Kidney (tissue), 14 donors: ENCODE measurements around the gene CYGB. TPM values are rescaled to one million over a fixed set of nuclear protein-coding genes. Genes with fewer than 3 reads are reported as not detected.

Experiments used
- DNase-seq, 5 donors: peaks; one replicate each; pipeline ENCODE4 v3.0.0-alpha.2; 2013 to 2020
- FAIRE-seq: peaks from 2 replicates; lab custom pipeline; 2012; peaks lifted over from hg19 to GRCh38; lab: Jason Lieb, UNC
- H3K27ac ChIP-seq, 2 donors: one replicate each; pipeline ENCODE4 v1.7.0; 2013; ENCODE audit warnings: low read depth in 2 of 2, low read length in 2 of 2, inconsistent platforms in 1 of 2
- H3K27me3 ChIP-seq: one replicate; pipeline ENCODE4 v1.7.1; 2013; ENCODE audit warnings: low read length, inconsistent platforms; ENCODE audit not compliant: control insufficient read depth, insufficient read depth
- H3K36me3 ChIP-seq, 3 donors: one replicate each; pipeline versions ENCODE4 v1.7.0 to v1.7.1; 2013; ENCODE audit warnings: low read length in 3 of 3, control low read depth in 1 of 3, inconsistent platforms in 1 of 3; ENCODE audit not compliant: insufficient read depth in 3 of 3, control insufficient read depth in 2 of 3
- H3K4me1 ChIP-seq, 3 donors: one replicate each; pipeline versions ENCODE4 v1.7.0 to v1.7.1; 2013; ENCODE audit warnings: low read length in 3 of 3, inconsistent platforms in 1 of 3, low read depth in 1 of 3; ENCODE audit not compliant: control insufficient read depth in 2 of 3, insufficient read depth in 2 of 3
- H3K4me3 ChIP-seq, 3 donors: one replicate each; pipeline versions ENCODE4 v1.7.0 to v1.8.1; 2013; ENCODE audit warnings: low read length in 3 of 3, control low read depth in 1 of 3, inconsistent platforms in 1 of 3
- H3K9ac ChIP-seq, 3 donors: one replicate each; pipeline versions ENCODE4 v1.7.0 to v1.7.1; 2013; ENCODE audit warnings: low read length in 3 of 3, control low read depth in 1 of 3, inconsistent platforms in 1 of 3
- H3K9me3 ChIP-seq, 3 donors: one replicate each; pipeline versions ENCODE4 v1.7.0 to v1.7.1; 2013; ENCODE audit warnings: low read length in 3 of 3, control low read depth in 1 of 3, inconsistent platforms in 1 of 3; ENCODE audit not compliant: control insufficient read depth in 2 of 3, insufficient read depth in 1 of 3
- CTCF ChIP-seq: IDR thresholded peaks from 3 replicates; pipeline ENCODE4 v1.5.1; 2012; ENCODE audit warnings: mild to moderate bottlenecking, moderate library complexity, borderline replicate concordance; ENCODE audit not compliant: insufficient read depth; ENCODE audit errors: extremely low read depth
- intact Hi-C: fragments of 100-400 bp; cut with DNase I; formaldehyde crosslinking; loops from one replicate; pipeline ENCODE4 v1.11.1; 2022
- polyA plus RNA-seq: library from polyadenylated mRNA; stranded (reverse); fragments of 350-450 nt; fragmentation: Illumina TruSeq; extraction: RNeasy Lipid Tissue Mini Kit (QIAGEN cat#74804); gene quantifications from one replicate; pipeline ENCODE4 v1.2.3, GENCODE V29; 2014; ENCODE audit warnings: low read depth, low replicate concordance; ENCODE audit not compliant: insufficient read depth
- total RNA-seq: library from RNA; stranded (reverse); fragmentation: NEBNext Ultra II Directional; extraction: Animal tissue kit (Norgen Biotek cat#: 25700); gene quantifications from one replicate; pipeline ENCODE4 v1.2.1, GENCODE V29; 2021
- donor health status: control.
- donor health status: control.
- donor health status: control.
- donor health status: control.
- donor health status: control.
- donor health status: DM: yes; HTN: yes; CAD: no.
- donor health status: Normal renal cell carcinoma (clear cell type).

CYGB gene
- total and polyA plus RNA-seq, 2 donors from 2014 or later, result 6.7 to 12.6 TPM

- intact Hi-C loops, result no loop called here
- peaks cover 0 to 29% (median 17%) of the 10 kb centered on the region in 3 donors for H3K4me1 ChIP-seq
- FAIRE-seq, result no peak
These were observed 10.2 kb upstream of the CYGB start for GRCh38 chr17:76547642-76548202.

GRCh38 chr17:76547183-76547641 is 9.7 kb upstream of the CYGB start:
- TF ChIP-seq CTCF, result peak; percentile 78
- Histone ChIP-seq H3K9ac (no peak overlapping the region), H3K4me1 (peaks cover 0 to 29% (median 17%) of the 10 kb centered on the region in 3 donors)

More at GRCh38 chr17:76547642-76548202, 10.2 kb upstream of the CYGB start:
- no peak for TF ChIP-seq CTCF
- H3K4me3 ChIP-seq, result no peak overlapping the region
- no peak overlapping the region for H3K9ac ChIP-seq
- H3K27ac ChIP-seq, result no peak overlapping the region
- H3K27me3 ChIP-seq, result no peaks in the 10 kb centered on the region
- peaks cover 0 to 2% (median 0%) of the 10 kb centered on the region in 3 donors for H3K9me3 ChIP-seq
- DNase-seq, result no peak
- H3K36me3 ChIP-seq, result no peaks in the 10 kb centered on the region

GRCh38 chr17:76546556-76547182 is 9.2 kb upstream of the CYGB start:
- Histone ChIP-seq H3K4me3 (no peak overlapping the region), H3K9ac (no peak overlapping the region), H3K27ac (peak overlapping the region; percentile 51 to 64), H3K27me3 (no peaks in the 10 kb centered on the region), H3K36me3 (no peaks in the 10 kb centered on the region), H3K9me3 (peaks cover 0 to 2% (median 0%) of the 10 kb centered on the region in 3 donors), H3K4me1 (peaks cover 0 to 29% (median 17%) of the 10 kb centered on the region in 3 donors)
- no peak for FAIRE-seq
- peak in 1 of 5 donors; percentile 59 for DNase-seq
- TF ChIP-seq CTCF, result no peak
- intact Hi-C loops, result no loop called here

More at GRCh38 chr17:76547183-76547641, 9.7 kb upstream of the CYGB start:
- Histone ChIP-seq H3K4me3 (no peak overlapping the region), H3K9me3 (peaks cover 0 to 2% (median 0%) of the 10 kb centered on the region in 3 donors), H3K36me3 (no peaks in the 10 kb centered on the region), H3K27me3 (no peaks in the 10 kb centered on the region), H3K27ac (peak overlapping the region; percentile 51 to 64)
- DNase-seq (peak; percentile 71 to 94 (median 82)), FAIRE-seq (no peak)
- intact Hi-C loops, result no loop called here
